ENCODE results near the gene WDR45.

The WDR45 gene

GRCh38 chrX:49043220-49043986 lies 36.3 kb downstream of the WDR45 start, which contains the start of gene TFE3:
Gene TFE3, minus strand, starts transcription at chrX:49043357. Its CDS starts 131 bp downstream, at chrX:49043226.
- DNase-seq = peak; percentile 97

- no peak for DNase-seq
These were observed 37.0 kb downstream of the WDR45 start for GRCh38 chrX:49042581-49043219.

GRCh38 chrX:49041744-49042580 lies 37.7 kb downstream of the WDR45 start:
- DNase-seq = no peak

GRCh38 chrX:49040376-49040955 lies 39.2 kb downstream of the WDR45 start:
- no peak for DNase-seq

- DNase-seq = peak in 1 of 2 experiments; percentile 28
These were observed 39.9 kb downstream of the WDR45 start for GRCh38 chrX:49039598-49040375.

- no peak for DNase-seq
These were observed 41.7 kb downstream of the WDR45 start for GRCh38 chrX:49037883-49038475.

- DNase-seq = no peak
These were observed 49.4 kb downstream of the WDR45 start for GRCh38 chrX:49030283-49030682.

GRCh38 chrX:49029876-49030275 lies 49.8 kb downstream of the WDR45 start:
- no peak for DNase-seq
